HepG2 (cell line): ENCODE data around the gene TNRC18. TPM values are rescaled to one million over a fixed set of nuclear protein-coding genes. Genes with fewer than 3 reads are reported as not detected.
A peak's percentile ranks its signal among the peaks of the same experiment; 100 is the strongest.

Experiments used
- AGO2 ChIP-seq: fragments of 200-400 bp; formaldehyde crosslinking; optimal IDR thresholded peaks from 2 replicates; pipeline ENCODE3; 2017; ENCODE audit warnings: mild to moderate bottlenecking, low read depth, low read length, moderate library complexity
- FIP1L1 ChIP-seq: fragments of 200-400 bp; formaldehyde crosslinking; IDR thresholded peaks from 2 replicates; pipeline ENCODE4 v1.6.1; 2018; ENCODE audit warnings: low read depth, mild to moderate bottlenecking, low read length, moderate library complexity, borderline replicate concordance; ENCODE audit not compliant: insufficient read depth
- HDAC1 ChIP-seq: sonication (generic); formaldehyde crosslinking; IDR thresholded peaks from 2 replicates; pipeline ENCODE4 v1.5.1; 2020; ENCODE audit warnings: mild to moderate bottlenecking, missing genetic modification reagents
- JUND ChIP-seq: sonication (generic); formaldehyde crosslinking; IDR thresholded peaks from 2 replicates; pipeline ENCODE4 v1.8.0; 2022; ENCODE audit warnings: mild to moderate bottlenecking, missing genetic modification reagents
- MATR3 ChIP-seq: sonication (generic); formaldehyde crosslinking; IDR thresholded peaks from 2 replicates; pipeline ENCODE4 v1.4.0; 2020; ENCODE audit warnings: missing genetic modification reagents
- MEF2D ChIP-seq: sonication (generic); formaldehyde crosslinking; IDR thresholded peaks from 2 replicates; pipeline ENCODE4 v1.5.1; 2020; ENCODE audit warnings: mild to moderate bottlenecking, missing genetic modification reagents
- NR0B2 ChIP-seq: sonication (generic); formaldehyde crosslinking; IDR thresholded peaks from 2 replicates; pipeline ENCODE4 v1.4.0; 2020; ENCODE audit warnings: mild to moderate bottlenecking, missing genetic modification reagents
- PAF1 ChIP-seq: IDR thresholded peaks from 2 replicates; pipeline ENCODE4 v1.6.1; 2016; ENCODE audit warnings: missing genetic modification reagents, missing compliant biosample characterization
- RFX1 ChIP-seq: fragments of 450-650 bp; IDR thresholded peaks from 2 replicates; pipeline ENCODE4 v1.6.1; 2017
- SIX1 ChIP-seq: sonication (generic); formaldehyde crosslinking; IDR thresholded peaks from 2 replicates; pipeline ENCODE4 v1.4.0; 2020; ENCODE audit warnings: missing genetic modification reagents, borderline replicate concordance
- TBP ChIP-seq: sonication (generic); formaldehyde crosslinking; IDR thresholded peaks from 2 replicates; pipeline ENCODE4 v1.5.0; 2020; ENCODE audit warnings: missing genetic modification reagents
- ZFYVE20 ChIP-seq: sonication (generic); formaldehyde crosslinking; IDR thresholded peaks from 2 replicates; pipeline ENCODE4 v1.8.0; 2023; ENCODE audit warnings: low read depth, mild to moderate bottlenecking, moderate library complexity, missing genetic modification reagents, borderline replicate concordance
- ZNF225 ChIP-seq: sonication (generic); formaldehyde crosslinking; IDR thresholded peaks from 2 replicates; pipeline ENCODE4 v1.4.0; 2020; ENCODE audit warnings: mild to moderate bottlenecking, missing genetic modification reagents
- ZNF329 ChIP-seq: sonication (generic); formaldehyde crosslinking; IDR thresholded peaks from 2 replicates; pipeline ENCODE4 v1.9.0; 2021; ENCODE audit warnings: low read depth, mild to moderate bottlenecking, missing genetic modification reagents
- ZNF354B ChIP-seq: sonication (generic); formaldehyde crosslinking; IDR thresholded peaks from 2 replicates; pipeline ENCODE4 v1.8.0; 2022; ENCODE audit warnings: mild to moderate bottlenecking, missing genetic modification reagents
- ZNF468 ChIP-seq: sonication (generic); formaldehyde crosslinking; IDR thresholded peaks from 2 replicates; pipeline ENCODE4 v1.8.0; 2022; ENCODE audit warnings: mild to moderate bottlenecking, moderate library complexity, missing genetic modification reagents
- ZNF605 ChIP-seq: sonication (generic); formaldehyde crosslinking; IDR thresholded peaks from 2 replicates; pipeline ENCODE4 v1.8.0; 2022; ENCODE audit warnings: mild to moderate bottlenecking, missing genetic modification reagents
- ZNF646 ChIP-seq: sonication (generic); formaldehyde crosslinking; IDR thresholded peaks from 2 replicates; pipeline ENCODE4 v1.9.0; 2021; ENCODE audit warnings: mild to moderate bottlenecking, missing genetic modification reagents
- ZNF687 ChIP-seq: sonication (generic); formaldehyde crosslinking; IDR thresholded peaks from 2 replicates; pipeline ENCODE4 v1.5.1; 2020; ENCODE audit warnings: mild to moderate bottlenecking, missing genetic modification reagents, moderate library complexity
- polyA plus RNA-seq, 8 experiments: library from polyadenylated mRNA; depleted of rRNA in 3 of 8; stranded (reverse) in 7 of 8; unstranded in 1 of 8; fragments of >200 nt; fragmentation: Illumina TruSeq in 4 of 8; extraction: Trizol in 4 of 8; gene quantifications; 2 replicates each; pipeline versions ENCODE4 v1.2.1 to v1.2.3, GENCODE V29; 2011 to 2016; ENCODE audit warnings: low read depth in 4 of 8, missing spikeins in 1 of 8, mixed read lengths in 1 of 8; ENCODE audit not compliant: insufficient read depth in 1 of 8
- total RNA-seq, 5 experiments: library from RNA; depleted of rRNA; stranded (reverse); fragments of >200 nt; fragmentation: Illumina TruSeq; extraction: Trizol; gene quantifications; 2 replicates each; pipeline ENCODE4 v1.2.3, GENCODE V29; 2016; ENCODE audit warnings: low read depth in 1 of 5

TNRC18 gene
- total and polyA plus RNA-seq, 2 of the 13 experiments (the other 11 are each of a cell fraction or from before 2014, with no cell fraction given): 11.7 to 17.4 TPM

DNA sequence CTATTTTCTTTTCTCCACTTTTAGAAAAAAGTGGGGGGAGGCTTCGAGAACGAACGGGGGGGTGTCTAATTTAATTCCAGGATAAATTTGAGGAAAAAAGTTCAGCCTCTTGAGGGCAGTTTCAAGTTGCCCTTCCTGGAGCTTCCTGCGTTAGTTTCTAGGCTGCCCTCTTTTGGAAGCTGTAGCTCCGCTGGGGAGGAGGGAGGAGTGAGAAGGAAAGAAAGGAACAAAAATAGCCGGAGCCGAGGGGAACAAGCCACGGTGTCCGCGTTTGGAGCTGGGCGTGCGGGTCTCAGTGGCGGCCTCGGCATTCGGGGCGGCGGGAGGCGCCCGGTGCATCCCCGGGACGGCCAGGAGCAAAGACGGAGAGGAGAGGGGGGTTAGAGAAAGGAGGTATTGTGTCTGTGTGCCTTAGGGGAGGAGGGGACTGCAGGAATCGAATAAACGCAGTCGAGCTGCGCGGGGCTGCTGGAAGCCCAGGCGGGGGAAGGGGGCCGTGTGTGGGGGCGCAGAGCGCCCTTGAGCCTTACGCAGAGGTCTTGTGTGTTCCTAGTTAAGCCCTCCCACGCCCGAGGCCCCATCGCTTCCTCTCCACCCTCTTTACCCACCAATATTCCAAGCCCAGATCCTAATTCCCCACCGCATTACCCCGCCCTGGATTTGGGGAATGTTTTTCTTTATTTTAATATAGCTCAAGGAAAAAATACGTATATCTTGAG is 2.0 kb upstream of the TNRC18 start (continued):
- peak; percentile 55; the same call in 1 of the 2 replicates for TF ChIP-seq ZNF646
- TF ChIP-seq NR0B2 (CRISPR knock-in tag): no peak
- TF ChIP-seq ZNF354B (CRISPR knock-in tag): no peak
- TF ChIP-seq MEF2D (CRISPR knock-in tag): peak; percentile 21; the same call in 1 of the 2 replicates
- no peak for TF ChIP-seq ZNF605 (CRISPR knock-in tag)
- TF ChIP-seq MATR3 (CRISPR knock-in tag): no peak
- TF ChIP-seq TBP (CRISPR knock-in tag): no peak
- TF ChIP-seq PAF1: 0 out of 2 replicates have a peak, but pooled peaks have one; percentile 35
- 0 out of 2 replicates have a peak, but pooled peaks have one; percentile 6 for TF ChIP-seq SIX1
- TF ChIP-seq ZNF225 (CRISPR knock-in tag): peak; percentile 45; the same call in 1 of the 2 replicates
- TF ChIP-seq ZNF468 (CRISPR knock-in tag): no peak
- TF ChIP-seq RFX1: no peak
- TF ChIP-seq ZNF687 (CRISPR knock-in tag): no peak
- peak; percentile 91; the same call in 1 of the 2 replicates for TF ChIP-seq FIP1L1
- TF ChIP-seq HDAC1: peak; percentile 51; the same call in 1 of the 2 replicates
- no peak for TF ChIP-seq ZFYVE20 (CRISPR knock-in tag)
- TF ChIP-seq ZNF329: no peak
- TF ChIP-seq JUND (CRISPR knock-in tag): no peak
- TF ChIP-seq AGO2: peak; percentile 80
